SK-N-SH (cell line): ENCODE measurements around the gene SNRPN.

Experiments
- CTCF ChIP-seq: fragments of 200-600 bp; sonication (generic); IDR thresholded peaks from 2 replicates; pipeline ENCODE4 v1.6.1; 2017; ENCODE audit warnings: antibody characterized with exemption, mild to moderate bottlenecking, moderate library complexity
- EZH2phosphoT487 ChIP-seq: fragments of 200-600 bp; sonication (generic); IDR thresholded peaks from 2 replicates; pipeline ENCODE4 v1.6.1; 2017; ENCODE audit warnings: low read depth, mixed run types, mild to moderate bottlenecking, antibody characterized with exemption, moderate library complexity, borderline replicate concordance
- FOSL2 ChIP-seq: IDR thresholded peaks from 2 replicates; pipeline ENCODE4 v1.4.0; 2012; ENCODE audit warnings: low read depth, mild to moderate bottlenecking, moderate library complexity, borderline replicate concordance
- FOXJ3 ChIP-seq: sonication (generic); formaldehyde crosslinking; IDR thresholded peaks from 2 replicates; pipeline ENCODE4 v1.5.1; 2020; ENCODE audit warnings: mild to moderate bottlenecking, missing genetic modification reagents
- GATA2 ChIP-seq: sonication (generic); formaldehyde crosslinking; IDR thresholded peaks from 2 replicates; pipeline ENCODE4 v1.5.0; 2020; ENCODE audit warnings: mild to moderate bottlenecking, missing genetic modification reagents
- MAX ChIP-seq: IDR thresholded peaks from 2 replicates; pipeline ENCODE4 v1.4.0; 2012; ENCODE audit warnings: low read depth
- MXI1 ChIP-seq: IDR thresholded peaks from 2 replicates; pipeline ENCODE4 v1.6.1; 2012; ENCODE audit warnings: mild to moderate bottlenecking, low read depth, low read length, improper control_type of control experiment
- POLR2AphosphoS5 ChIP-seq: IDR thresholded peaks from 2 replicates; pipeline ENCODE4 v1.6.1; 2012; ENCODE audit warnings: low read depth, low read length
- RAD21 ChIP-seq: IDR thresholded peaks from 2 replicates; pipeline ENCODE4 v1.6.1; 2012; ENCODE audit warnings: mild to moderate bottlenecking, low read length
- RCOR1 ChIP-seq: fragments of 150-350 bp; IDR thresholded peaks from 2 replicates; pipeline ENCODE4 v1.6.1; 2017; ENCODE audit warnings: antibody characterized with exemption, low read length
- REST ChIP-seq: IDR thresholded peaks from 2 replicates; pipeline ENCODE4 v1.6.1; 2012; ENCODE audit warnings: mild to moderate bottlenecking, low read depth, low read length, moderate library complexity
- TEAD4 ChIP-seq: IDR thresholded peaks from 2 replicates; pipeline ENCODE4 v1.4.0; 2012; ENCODE audit warnings: mild to moderate bottlenecking, borderline replicate concordance; ENCODE audit not compliant: insufficient read depth
- USF2 ChIP-seq: fragments of 150-350 bp; IDR thresholded peaks from 2 replicates; pipeline ENCODE4 v1.6.1; 2017; ENCODE audit warnings: antibody characterized with exemption, low read length, low read depth, borderline replicate concordance

- TF ChIP-seq CTCF (no peak), USF2 (no peak), TEAD4 (no peak), RCOR1 (no peak), EZH2phosphoT487 (no peak), FOSL2 (no peak), REST (no peak), RAD21 (no peak), MAX (no peak), GATA2 (CRISPR knock-in tag) (no peak), POLR2AphosphoS5 (no peak), FOXJ3 (no peak), MXI1 (no peak)
These were observed 38.3 kb upstream of the SNRPN start for GRCh38 chr15:24916305-24917009.
